HG03159 (cell line): Measurements from ENCODE around the gene CEP20.

Source experiments
- ATAC-seq: cut with Tn5 transposase; IDR thresholded peaks from one replicate; pipeline ENCODE4 v1.9.1; 2021; ENCODE audit warnings: mild to moderate bottlenecking, moderate library complexity; ENCODE audit not compliant: unreplicated experiment

CEP20 gene

GRCh38 chr16:15834502-15834901, 53.9 kb downstream of the CEP20 start:
- ATAC-seq, result no peak

- ATAC-seq, result no peak
These were observed 54.9 kb downstream of the CEP20 start for GRCh38 chr16:15833541-15833940.

- ATAC-seq, result no peak
These were observed 56.2 kb downstream of the CEP20 start for GRCh38 chr16:15832241-15832640.

GRCh38 chr16:15830832-15831451, 57.5 kb downstream of the CEP20 start:
- no peak for ATAC-seq

GRCh38 chr16:15829460-15829859, 58.9 kb downstream of the CEP20 start:
- ATAC-seq, result no peak

- ATAC-seq, result no peak
These were observed 60.6 kb downstream of the CEP20 start for GRCh38 chr16:15827709-15828343.

GRCh38 chr16:15827299-15827698, 61.1 kb downstream of the CEP20 start:
- ATAC-seq, result no peak

- no peak for ATAC-seq
These were observed 62.6 kb downstream of the CEP20 start for GRCh38 chr16:15825750-15826305.

- ATAC-seq, result no peak
These were observed 65.4 kb downstream of the CEP20 start for GRCh38 chr16:15822957-15823356.

GRCh38 chr16:15820837-15821236, 67.6 kb downstream of the CEP20 start:
- no peak for ATAC-seq

GRCh38 chr16:15819046-15819445, 69.4 kb downstream of the CEP20 start:
- ATAC-seq, result no peak

- ATAC-seq, result no peak
These were observed 71.0 kb downstream of the CEP20 start for GRCh38 chr16:15817446-15817845.

GRCh38 chr16:15816228-15816627, 72.2 kb downstream of the CEP20 start:
- no peak for ATAC-seq
